H1 (cell line): Measurements from ENCODE around the gene MINDY3. TPM values are rescaled to one million over a fixed set of nuclear protein-coding genes. Genes with fewer than 3 reads are reported as not detected.

Experiments used
- ATF3 ChIP-seq: IDR thresholded peaks from 2 replicates; pipeline ENCODE4 v1.6.1; 2011; ENCODE audit warnings: low read depth, mild to moderate bottlenecking, low read length; ENCODE audit not compliant: insufficient read depth
- BRCA1 ChIP-seq: IDR thresholded peaks from 2 replicates; pipeline ENCODE4 v1.6.1; 2012; ENCODE audit warnings: low read depth, low read length, improper control_type of control experiment
- CTCF ChIP-seq, 3 experiments: IDR thresholded peaks; 1 replicate in 2 of 3; 2 replicates in 1 of 3; pipeline versions ENCODE4 v1.5.1 to v1.6.1; 2011; ENCODE audit warnings: low read length in 3 of 3, mild to moderate bottlenecking in 3 of 3, inconsistent platforms in 2 of 3, low read depth in 1 of 3, moderate library complexity in 1 of 3; ENCODE audit not compliant: insufficient read depth in 1 of 3; ENCODE audit errors: control extremely low read depth in 1 of 3
- SP4 ChIP-seq: IDR thresholded peaks from 2 replicates; pipeline ENCODE4 v1.6.1; 2012; ENCODE audit warnings: low read length, inconsistent platforms
- polyA plus RNA-seq, 7 experiments: library from polyadenylated mRNA; depleted of rRNA in 3 of 7; stranded (reverse) in 5 of 7; unstranded in 2 of 7; fragments of >200 nt in 5 of 7; fragments of 200-250 nt in 2 of 7; gene quantifications; 1 replicate in 5 of 7; 2 replicates in 1 of 7; 4 replicates in 1 of 7; pipeline versions ENCODE4 v1.2.1 to v1.2.3, GENCODE V29; 2011 to 2013; ENCODE audit warnings: missing spikeins in 2 of 7, mixed read lengths in 2 of 7
- total RNA-seq: library from RNA; stranded (reverse); fragmentation: NEBNext Ultra II Directional; extraction: Animal tissue kit (Norgen Biotek cat#: 25700); gene quantifications from 2 replicates; pipeline ENCODE4 v1.2.1, GENCODE V29; 2021

Gene MINDY3
- total and polyA plus RNA-seq, 2 of the 8 experiments (the other 6 are each of a cell fraction or from before 2014, with no cell fraction given), result 4.6 to 13.6 TPM

- TF ChIP-seq ATF3, result no peak
- TF ChIP-seq CTCF (IDR thresholded peaks at IDR 0.05; ENCODE audit: control extremely low read depth in 1 of 3, insufficient read depth in 1 of 3, low read depth in 1 of 3, low read length in 3 of 3), result no peak
- TF ChIP-seq SP4, result no peak
- TF ChIP-seq BRCA1, result no peak
Measured at GRCh38 chr10:15789793-15790525, 70.3 kb downstream of the MINDY3 start (continued).
